M059J (cell line): ENCODE results near the gene ITPR1. TPM values are rescaled to one million over a fixed set of nuclear protein-coding genes. Genes with fewer than 3 reads are reported as not detected.
A peak's percentile ranks its signal among the peaks of the same experiment; 100 is the strongest.

ENCODE experiments used
- DNase-seq: peaks from one replicate; pipeline ENCODE4 v3.0.0-alpha.2; 2012; ENCODE audit warnings: low read depth
- total RNA-seq: library from RNA; depleted of rRNA; stranded (reverse); fragments of >200 nt; shearing (Covaris generic); gene quantifications from 2 replicates; pipeline ENCODE4 v1.2.3, GENCODE V29; 2014

Gene ITPR1
- total RNA-seq, 1 experiment from 2014 or later: 6.2 TPM

GRCh38 chr3:4807381-4808280 lies 314.5 kb downstream of the ITPR1 start:
- DNase-seq: no peak

- no peak for DNase-seq
Observed at GRCh38 chr3:4808637-4809036, 315.5 kb downstream of the ITPR1 start.

GRCh38 chr3:4809922-4810321 lies 316.8 kb downstream of the ITPR1 start:
- no peak for DNase-seq

GRCh38 chr3:4812591-4812990 lies 319.4 kb downstream of the ITPR1 start:
- no peak for DNase-seq

- no peak for DNase-seq
Observed at GRCh38 chr3:4813909-4814304, 320.8 kb downstream of the ITPR1 start.

GRCh38 chr3:4814305-4814903 lies 321.3 kb downstream of the ITPR1 start:
- DNase-seq: no peak

- no peak for DNase-seq
Observed at GRCh38 chr3:4814904-4815574, 321.9 kb downstream of the ITPR1 start.

- DNase-seq: no peak
Observed at GRCh38 chr3:4816306-4816705, 323.2 kb downstream of the ITPR1 start.

GRCh38 chr3:4816718-4817117 lies 323.6 kb downstream of the ITPR1 start:
- no peak for DNase-seq

- DNase-seq: no peak
Observed at GRCh38 chr3:4817128-4817527, 324.0 kb downstream of the ITPR1 start.

- no peak for DNase-seq
Observed at GRCh38 chr3:4818164-4818563, 325.0 kb downstream of the ITPR1 start.

GRCh38 chr3:4818986-4819693 lies 326.0 kb downstream of the ITPR1 start:
- DNase-seq: no peak

GRCh38 chr3:4819746-4820145 lies 326.6 kb downstream of the ITPR1 start:
- no peak for DNase-seq

GRCh38 chr3:4820296-4821121 lies 327.4 kb downstream of the ITPR1 start:
- DNase-seq: no peak

- peak; percentile 51 for DNase-seq
Observed at GRCh38 chr3:4821338-4821737, 328.2 kb downstream of the ITPR1 start.

GRCh38 chr3:4821975-4822374 lies 328.8 kb downstream of the ITPR1 start:
- DNase-seq: no peak

GRCh38 chr3:4822568-4822967 lies 329.4 kb downstream of the ITPR1 start:
- DNase-seq: no peak

GRCh38 chr3:4823385-4823784 lies 330.2 kb downstream of the ITPR1 start:
- no peak for DNase-seq

- no peak for DNase-seq
Observed at GRCh38 chr3:4823986-4824925, 331.1 kb downstream of the ITPR1 start.

- DNase-seq: peak; percentile 83
Observed at GRCh38 chr3:4824926-4825325, 331.8 kb downstream of the ITPR1 start.
